Astrocyte (in vitro differentiated cells and primary cell): ENCODE measurements around the gene SORL1.

Experiments used
- CTCF ChIP-seq: IDR thresholded peaks from 2 replicates; pipeline ENCODE4 v1.5.1; 2011; ENCODE audit warnings: low read depth, mild to moderate bottlenecking, inconsistent platforms, low read length, moderate library complexity; ENCODE audit not compliant: insufficient read depth
- EZH2 ChIP-seq: IDR thresholded peaks from 2 replicates; pipeline ENCODE4 v1.6.1; 2012; ENCODE audit warnings: mild to moderate bottlenecking, low read length, inconsistent platforms; ENCODE audit not compliant: insufficient read depth

GRCh38 chr11:121441521-121441920 is 10.6 kb upstream of the SORL1 start:
- TF ChIP-seq CTCF (no peak), EZH2 (no peak)
